GM21367 (cell line): ENCODE measurements around the gene OR6A2.

Experiments
- ATAC-seq: cut with Tn5 transposase; IDR thresholded peaks from one replicate; pipeline ENCODE4 v1.9.1; 2021; ENCODE audit not compliant: unreplicated experiment

OR6A2 gene

GRCh38 chr11:6757373-6757967 lies 42.0 kb downstream of the OR6A2 start:
- peak; percentile 86 for ATAC-seq

- no peak for ATAC-seq
These were observed 43.5 kb downstream of the OR6A2 start for GRCh38 chr11:6755953-6756347.

GRCh38 chr11:6755303-6755952 lies 44.1 kb downstream of the OR6A2 start:
- ATAC-seq, result no peak

GRCh38 chr11:6747097-6747668 lies 52.3 kb downstream of the OR6A2 start:
- ATAC-seq, result no peak

- ATAC-seq, result peak; percentile 11
These were observed 52.9 kb downstream of the OR6A2 start for GRCh38 chr11:6746626-6747025.

GRCh38 chr11:6746086-6746618 lies 53.3 kb downstream of the OR6A2 start:
- peak; percentile 81 for ATAC-seq

- ATAC-seq, result peak; percentile 56
These were observed 53.9 kb downstream of the OR6A2 start for GRCh38 chr11:6745465-6746015.

- no peak for ATAC-seq
These were observed 54.5 kb downstream of the OR6A2 start for GRCh38 chr11:6745018-6745417.

- ATAC-seq, result no peak
These were observed 57.2 kb downstream of the OR6A2 start for GRCh38 chr11:6742260-6742659.
